Astrocyte (in vitro differentiated cells and primary cell): ENCODE measurements around the gene IL20RB. TPM values are rescaled to one million over a fixed set of nuclear protein-coding genes. Genes with fewer than 3 reads are reported as not detected.

Experiments used
- DNase-seq: peaks from one replicate; pipeline ENCODE4 v3.0.0-alpha.2; 2010; ENCODE audit warnings: low read depth
- FAIRE-seq: peaks from 2 replicates; lab custom pipeline; 2011; peaks lifted over from hg19 to GRCh38; lab: Jason Lieb, UNC
- H2AFZ ChIP-seq: 2 replicates; pipeline ENCODE4 v1.6.0; 2012; ENCODE audit warnings: low read depth, low read length, inconsistent platforms
- H3K27ac ChIP-seq: 2 replicates; pipeline ENCODE4 v1.5.1; 2011; ENCODE audit warnings: low read depth, low read length, inconsistent platforms
- H3K27me3 ChIP-seq: 2 replicates; pipeline ENCODE4 v1.6.0; 2011; ENCODE audit warnings: low read length, inconsistent platforms; ENCODE audit not compliant: insufficient read depth
- H3K36me3 ChIP-seq: 2 replicates; pipeline ENCODE4 v1.5.1; 2011; ENCODE audit warnings: low read length, inconsistent platforms; ENCODE audit not compliant: insufficient read depth
- H3K4me1 ChIP-seq: 2 replicates; pipeline ENCODE4 v1.5.1; 2011; ENCODE audit warnings: low read length, inconsistent platforms; ENCODE audit not compliant: insufficient read depth
- H3K4me2 ChIP-seq: 2 replicates; pipeline ENCODE4 v1.6.0; 2012; ENCODE audit warnings: low read length, inconsistent platforms
- H3K4me3 ChIP-seq: 2 replicates; pipeline ENCODE4 v1.5.1; 2011; ENCODE audit warnings: low read depth, mild to moderate bottlenecking, low read length, inconsistent platforms; ENCODE audit not compliant: insufficient read depth
- H3K79me2 ChIP-seq: 2 replicates; pipeline ENCODE4 v1.6.0; 2012; ENCODE audit warnings: mild to moderate bottlenecking, low read length, inconsistent platforms; ENCODE audit not compliant: insufficient read depth
- H3K9ac ChIP-seq: 2 replicates; pipeline ENCODE4 v1.6.0; 2012; ENCODE audit warnings: mild to moderate bottlenecking, low read length, inconsistent platforms
- H3K9me3 ChIP-seq: 2 replicates; pipeline ENCODE4 v1.5.1; 2012; ENCODE audit warnings: low read depth, mild to moderate bottlenecking, low read length, inconsistent platforms; ENCODE audit not compliant: insufficient read depth
- H4K20me1 ChIP-seq: 2 replicates; pipeline ENCODE4 v1.6.0; 2012; ENCODE audit warnings: low read length, inconsistent platforms; ENCODE audit not compliant: insufficient read depth
- H3K27ac Mint-ChIP-seq: one replicate; pipeline ENCODE4 v1.8.0; 2021; ENCODE audit warnings: mild to moderate bottlenecking, mixed read lengths; ENCODE audit not compliant: unreplicated experiment
- H3K27me3 Mint-ChIP-seq: one replicate; pipeline ENCODE4 v1.8.0; 2021; ENCODE audit warnings: low read depth, mixed read lengths; ENCODE audit not compliant: unreplicated experiment
- H3K36me3 Mint-ChIP-seq: one replicate; pipeline ENCODE4 v1.8.0; 2021; ENCODE audit warnings: low read depth, mixed read lengths; ENCODE audit not compliant: unreplicated experiment
- H3K4me1 Mint-ChIP-seq: one replicate; pipeline ENCODE4 v1.8.0; 2021; ENCODE audit warnings: low read depth, mixed read lengths; ENCODE audit not compliant: unreplicated experiment
- H3K4me3 Mint-ChIP-seq: one replicate; pipeline ENCODE4 v1.8.0; 2021; ENCODE audit warnings: mild to moderate bottlenecking, moderate library complexity, mixed read lengths; ENCODE audit not compliant: unreplicated experiment
- H3K9me3 Mint-ChIP-seq: one replicate; pipeline ENCODE4 v1.8.0; 2021; ENCODE audit warnings: mild to moderate bottlenecking, mixed read lengths; ENCODE audit not compliant: unreplicated experiment
- EZH2 ChIP-seq: IDR thresholded peaks from 2 replicates; pipeline ENCODE4 v1.6.1; 2012; ENCODE audit warnings: mild to moderate bottlenecking, low read length, inconsistent platforms; ENCODE audit not compliant: insufficient read depth
- total RNA-seq: library from RNA; stranded (reverse); gene quantifications from 2 replicates; pipeline ENCODE4 v1.2.1, GENCODE V29; 2021
- TF ChIP-seq, protein P1 (sequence below): IDR thresholded peaks from 2 replicates; pipeline ENCODE4 v1.5.1; 2011; ENCODE audit warnings: low read depth, mild to moderate bottlenecking, inconsistent platforms, low read length, moderate library complexity; ENCODE audit not compliant: insufficient read depth

IL20RB gene
- total RNA-seq, 1 donor from 2014 or later: 22.0 TPM

DNA sequence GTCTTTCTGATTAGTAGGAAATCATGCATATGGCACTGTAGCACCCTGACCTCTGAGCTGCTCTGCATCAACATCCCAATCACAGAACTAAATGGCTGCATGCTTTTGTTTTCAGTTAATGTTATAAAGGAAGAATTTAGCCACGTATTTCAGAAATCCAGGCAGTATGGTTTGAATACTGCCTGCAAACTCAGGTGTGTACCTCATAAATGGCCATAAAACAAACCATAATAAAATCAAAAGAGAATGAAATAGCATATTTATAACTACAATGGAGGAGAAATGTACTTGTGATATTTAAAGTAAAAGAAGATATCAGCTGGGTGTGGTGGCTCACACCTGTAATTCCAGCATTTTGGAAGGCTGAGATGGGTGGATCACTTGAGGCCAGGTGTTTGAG is 94.5 kb downstream of the IL20RB start:
- Histone ChIP-seq H3K4me2 (no peak overlapping the region), H3K4me1 (no peaks in the 10 kb centered on the region), H3K27ac (no peak overlapping the region), H3K9me3 (no peaks in the 10 kb centered on the region), H3K36me3 (no peaks in the 10 kb centered on the region), H3K27me3 (no peaks in the 10 kb centered on the region), H3K79me2 (no peaks in the 10 kb centered on the region), H4K20me1 (no peaks in the 10 kb centered on the region), H3K9ac (no peak overlapping the region), H3K4me3 (no peak overlapping the region), H2AFZ (no peak overlapping the region)
- no peak for FAIRE-seq
- Mint-ChIP-seq H3K27me3 (peaks cover 3% of the 10 kb centered on the region), H3K27ac (no peak overlapping the region), H3K9me3 (no peaks in the 10 kb centered on the region), H3K4me3 (no peak overlapping the region), H3K36me3 (no peaks in the 10 kb centered on the region), H3K4me1 (peaks cover 2% of the 10 kb centered on the region)
- TF ChIP-seq, protein P1, sequence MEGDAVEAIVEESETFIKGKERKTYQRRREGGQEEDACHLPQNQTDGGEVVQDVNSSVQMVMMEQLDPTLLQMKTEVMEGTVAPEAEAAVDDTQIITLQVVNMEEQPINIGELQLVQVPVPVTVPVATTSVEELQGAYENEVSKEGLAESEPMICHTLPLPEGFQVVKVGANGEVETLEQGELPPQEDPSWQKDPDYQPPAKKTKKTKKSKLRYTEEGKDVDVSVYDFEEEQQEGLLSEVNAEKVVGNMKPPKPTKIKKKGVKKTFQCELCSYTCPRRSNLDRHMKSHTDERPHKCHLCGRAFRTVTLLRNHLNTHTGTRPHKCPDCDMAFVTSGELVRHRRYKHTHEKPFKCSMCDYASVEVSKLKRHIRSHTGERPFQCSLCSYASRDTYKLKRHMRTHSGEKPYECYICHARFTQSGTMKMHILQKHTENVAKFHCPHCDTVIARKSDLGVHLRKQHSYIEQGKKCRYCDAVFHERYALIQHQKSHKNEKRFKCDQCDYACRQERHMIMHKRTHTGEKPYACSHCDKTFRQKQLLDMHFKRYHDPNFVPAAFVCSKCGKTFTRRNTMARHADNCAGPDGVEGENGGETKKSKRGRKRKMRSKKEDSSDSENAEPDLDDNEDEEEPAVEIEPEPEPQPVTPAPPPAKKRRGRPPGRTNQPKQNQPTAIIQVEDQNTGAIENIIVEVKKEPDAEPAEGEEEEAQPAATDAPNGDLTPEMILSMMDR: no peak
- TF ChIP-seq EZH2: no peak
- no peak for DNase-seq

Other genes with a start within 250 kb of the IL20RB start
- 24.1 and 24.2 TPM in 2 replicates for gene STAG1, start 205.6 kb upstream of the IL20RB start, total RNA-seq
- gene SLC35G2, start 138.9 kb upstream of the IL20RB start, total RNA-seq: 9.4 and 10.1 TPM in 2 replicates
- 43.7 and 48.6 TPM in 2 replicates for gene NCK1, start 95.8 kb upstream of the IL20RB start, total RNA-seq